HG02840 (cell line): ENCODE measurements around the gene CORO1C.
"Not testable (repeated sequence)": the region's sequence is repeated elsewhere in the genome, so short reads cannot be mapped to it uniquely, and the experiment has no call there.

Experiments used
- ATAC-seq: cut with Tn5 transposase; IDR thresholded peaks from one replicate; pipeline ENCODE4 v1.9.1; 2021; ENCODE audit warnings: mild to moderate bottlenecking, moderate library complexity, moderate number of reproducible peaks; ENCODE audit not compliant: unreplicated experiment, low FRiP score

Gene CORO1C

DNA sequence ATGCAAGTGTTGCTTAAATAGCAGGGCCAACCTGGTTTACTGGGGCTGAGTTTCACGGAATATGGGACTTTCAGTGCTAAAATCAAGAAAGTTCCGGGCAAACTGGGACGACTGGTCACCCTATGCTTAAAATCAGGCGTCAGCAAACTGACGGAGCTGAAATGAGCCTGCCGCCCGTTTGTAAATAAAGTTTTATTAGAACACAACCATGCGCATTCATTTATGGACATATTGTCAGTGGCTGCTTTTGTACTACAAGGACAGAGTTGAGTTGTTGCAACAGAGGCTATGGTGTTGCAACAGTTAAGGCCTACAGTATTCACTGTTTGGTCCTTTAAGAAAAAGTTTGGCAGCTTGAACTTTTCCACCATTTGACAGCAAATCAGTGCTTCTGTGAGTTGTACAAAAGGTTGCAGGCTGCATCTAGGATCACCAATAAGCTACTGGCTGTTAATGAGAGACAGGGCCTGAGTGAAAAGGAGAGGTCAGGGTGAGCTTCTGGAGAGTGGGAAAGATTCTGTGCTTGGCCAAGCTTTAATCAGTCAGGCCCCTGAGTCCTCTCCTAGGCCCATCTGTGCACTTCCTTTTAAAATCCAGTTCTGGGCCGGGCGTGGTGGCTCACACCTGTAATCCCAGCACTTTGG is 111.0 kb downstream of the CORO1C start:
- ATAC-seq, result no peak

DNA sequence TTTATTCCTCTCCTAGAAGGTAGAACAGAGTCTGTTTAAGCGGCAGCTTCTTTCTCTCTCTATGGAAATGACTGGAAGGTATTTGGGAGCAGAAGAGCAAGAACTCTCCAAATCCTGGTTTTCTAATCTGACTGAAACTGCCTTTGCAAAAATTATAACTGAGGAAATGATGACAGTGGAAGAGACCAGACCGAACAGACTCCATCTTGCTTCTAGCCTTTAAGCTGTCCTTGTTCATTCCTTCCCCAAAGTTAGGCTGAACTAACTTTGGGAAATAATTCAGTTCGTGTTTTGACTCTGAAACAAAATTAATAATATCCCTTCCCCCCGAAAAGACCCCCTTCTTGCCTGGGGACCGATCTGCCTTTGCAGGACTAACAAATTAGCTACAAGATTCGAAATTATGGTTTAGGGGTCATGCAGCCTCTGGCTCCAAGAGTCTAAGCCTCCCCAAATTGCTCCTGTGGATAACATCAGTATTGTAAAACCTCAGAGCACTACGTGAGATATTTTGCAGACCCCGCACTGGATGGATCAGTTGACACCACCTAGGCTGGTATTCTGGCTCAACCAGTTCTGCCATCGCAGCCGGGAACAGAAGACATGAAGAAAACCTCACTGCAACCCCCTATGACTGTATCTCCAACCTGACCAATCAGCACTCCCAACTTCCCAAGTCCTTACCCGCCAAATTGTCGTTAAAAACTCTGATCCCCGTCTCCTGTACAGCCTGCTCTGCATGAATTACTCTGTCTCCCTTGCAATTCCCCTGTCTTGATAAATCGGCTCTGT is 111.8 kb downstream of the CORO1C start:
- ATAC-seq, result no peak

DNA sequence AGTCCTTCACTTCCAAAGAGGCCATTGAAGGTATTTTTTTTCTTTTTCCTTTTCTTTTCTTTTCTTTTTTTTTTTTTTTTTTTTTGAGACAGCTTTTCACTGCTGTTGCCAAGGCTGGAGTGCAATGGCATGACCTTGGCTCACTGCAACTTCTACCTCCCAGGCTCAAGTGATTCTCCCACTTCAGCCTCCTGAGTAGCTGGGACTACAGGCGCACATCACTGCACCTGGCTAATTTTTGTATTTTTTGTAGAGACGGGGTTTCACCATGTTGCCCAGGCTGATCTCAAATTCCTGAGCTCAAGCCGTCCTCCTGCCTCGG is 112.4 kb downstream of the CORO1C start:
- ATAC-seq, result not testable (repeated sequence)

DNA sequence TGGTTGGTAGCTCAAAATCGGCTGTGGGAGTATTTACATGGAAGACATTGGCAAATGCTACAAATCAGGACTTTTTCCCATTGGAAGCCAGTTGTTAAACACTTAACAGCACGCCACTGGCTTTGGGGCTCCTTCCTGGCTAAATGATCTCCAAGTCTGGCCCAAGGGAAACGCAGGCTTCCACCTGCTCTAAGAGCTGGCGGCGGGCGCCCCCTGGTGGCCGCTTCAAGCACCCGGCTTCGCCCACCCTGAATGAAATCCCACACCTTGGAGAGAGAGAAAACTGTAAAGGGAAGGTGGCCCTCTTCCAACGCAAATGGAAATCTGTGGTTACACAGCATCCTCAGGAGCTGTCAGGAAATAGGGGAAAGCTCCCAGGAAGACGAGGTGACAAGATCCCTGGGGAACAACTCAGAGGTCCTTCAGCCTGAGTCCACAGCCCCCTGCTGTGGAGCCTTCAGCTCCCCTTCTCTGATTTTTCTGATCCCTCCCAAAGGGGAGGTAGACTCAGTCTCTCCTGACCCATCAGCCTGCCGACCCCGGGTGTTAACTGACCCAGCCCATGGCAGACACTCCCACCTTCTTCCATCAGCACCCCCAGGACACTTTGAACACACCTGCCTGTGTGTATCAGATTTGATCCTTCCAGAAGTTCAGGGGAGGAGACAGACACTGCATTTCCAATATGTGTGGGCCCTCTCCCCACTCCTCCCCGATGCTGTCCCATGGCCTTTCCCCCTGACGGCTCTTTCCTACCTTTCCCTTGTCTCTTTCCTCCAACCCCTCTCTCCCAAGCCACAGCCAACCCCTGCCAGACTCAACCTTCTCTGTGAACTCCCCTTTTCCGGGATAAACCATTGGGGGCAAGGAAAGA is 113.0 kb downstream of the CORO1C start:
- ATAC-seq, result no peak

DNA sequence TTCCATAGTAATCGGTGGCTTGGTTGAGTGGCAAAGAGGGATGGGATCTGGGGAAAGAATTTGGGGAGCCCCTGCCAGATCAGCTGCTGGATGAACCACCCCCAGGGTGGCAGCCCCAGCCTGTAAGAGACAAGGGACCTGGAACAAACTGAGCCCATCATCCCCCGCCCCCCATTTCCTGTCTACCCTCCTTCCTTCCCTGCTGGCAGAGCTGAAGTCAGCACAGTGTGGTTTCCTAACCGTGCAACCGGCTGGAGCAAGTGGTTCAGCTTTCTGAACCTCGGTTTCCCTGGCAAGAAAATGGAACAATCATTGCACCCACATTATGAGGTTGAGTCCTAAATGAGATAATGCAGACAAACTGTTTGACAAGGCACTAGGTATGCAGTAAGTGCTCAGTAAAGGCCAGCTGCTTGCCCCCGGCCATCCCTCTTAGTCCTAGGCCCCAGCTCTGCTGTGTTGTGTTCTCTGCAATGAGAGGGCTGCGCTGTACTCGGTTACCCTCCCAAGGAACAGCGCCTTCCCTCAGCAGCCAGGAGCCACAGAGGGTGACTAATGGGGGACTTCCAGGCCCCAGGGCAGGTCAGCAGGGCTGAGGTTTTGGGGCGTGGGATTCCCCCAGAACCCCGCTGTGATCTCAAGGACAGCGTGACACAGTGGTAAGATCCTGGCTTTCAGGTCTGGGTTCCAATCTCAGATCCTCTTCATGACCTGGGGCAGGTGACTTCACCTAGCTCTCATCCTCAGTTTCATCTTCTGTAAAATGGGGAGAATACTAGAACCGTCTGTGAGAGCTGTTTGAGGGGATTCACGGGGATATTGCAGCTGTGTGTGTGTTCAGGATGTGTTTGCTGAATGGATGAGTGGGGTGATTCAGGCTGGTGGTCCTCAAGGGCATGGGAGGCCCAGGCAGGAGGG is 114.1 kb downstream of the CORO1C start:
- ATAC-seq, result peak; percentile 70

DNA sequence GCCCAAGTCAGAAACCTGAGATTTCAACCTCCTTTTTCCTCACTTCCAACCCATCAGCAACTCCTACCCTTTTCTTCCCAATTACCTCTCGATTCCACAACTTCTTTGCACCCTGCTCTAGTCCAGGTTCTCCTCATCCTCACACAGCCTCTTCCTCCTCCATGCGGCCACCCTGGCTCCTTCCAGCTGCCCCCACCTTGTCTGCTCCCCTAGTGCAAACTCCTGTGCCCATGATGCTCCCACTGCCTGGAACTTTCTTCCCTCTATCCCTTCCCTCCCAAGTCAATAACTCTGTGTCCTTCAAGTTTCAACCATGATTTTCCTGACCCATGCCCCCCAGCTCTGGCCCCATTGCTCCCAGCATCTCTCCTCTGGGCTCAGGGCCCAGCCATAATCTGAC is 115.0 kb downstream of the CORO1C start:
- ATAC-seq, result no peak

DNA sequence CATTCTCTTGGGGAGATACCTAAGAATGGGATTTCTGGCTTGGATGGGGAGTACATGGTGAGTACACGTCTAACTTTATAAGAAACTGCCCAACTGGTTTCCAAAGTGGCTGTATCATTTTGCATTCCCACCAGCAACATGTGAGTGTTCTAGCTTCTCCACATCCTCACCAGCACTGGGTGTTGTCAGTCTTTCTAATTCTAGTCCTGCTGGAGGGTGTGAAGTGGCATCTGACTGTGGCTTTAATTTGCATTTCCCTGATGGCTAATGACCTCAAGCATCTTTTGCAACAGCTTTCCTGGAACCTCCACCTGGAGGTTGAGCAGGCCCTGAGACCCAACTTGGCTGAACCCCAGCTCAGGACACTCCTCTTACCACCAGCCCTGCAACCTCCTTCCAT is 115.4 kb downstream of the CORO1C start:
- ATAC-seq, result no peak

DNA sequence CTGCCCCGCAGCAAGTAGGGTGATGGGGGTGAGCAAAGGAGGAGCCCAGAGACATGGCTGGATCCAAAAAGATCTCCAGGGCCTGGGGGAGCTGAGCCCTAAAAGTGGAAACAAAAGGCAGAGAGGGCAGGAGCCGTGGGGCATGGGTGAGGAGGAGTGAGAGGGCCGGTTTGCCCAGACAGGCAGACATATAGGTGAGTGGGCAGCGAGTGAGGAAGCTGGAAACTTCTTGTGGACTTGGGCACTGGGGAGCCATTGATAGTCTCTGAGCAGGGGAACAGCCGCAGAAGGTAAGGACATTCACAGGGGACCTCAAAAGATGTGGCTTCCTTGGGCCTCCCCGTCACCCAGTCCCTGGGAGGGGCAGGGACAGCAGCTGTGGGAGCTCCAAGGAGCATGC is 116.7 kb downstream of the CORO1C start:
- ATAC-seq, result no peak

DNA sequence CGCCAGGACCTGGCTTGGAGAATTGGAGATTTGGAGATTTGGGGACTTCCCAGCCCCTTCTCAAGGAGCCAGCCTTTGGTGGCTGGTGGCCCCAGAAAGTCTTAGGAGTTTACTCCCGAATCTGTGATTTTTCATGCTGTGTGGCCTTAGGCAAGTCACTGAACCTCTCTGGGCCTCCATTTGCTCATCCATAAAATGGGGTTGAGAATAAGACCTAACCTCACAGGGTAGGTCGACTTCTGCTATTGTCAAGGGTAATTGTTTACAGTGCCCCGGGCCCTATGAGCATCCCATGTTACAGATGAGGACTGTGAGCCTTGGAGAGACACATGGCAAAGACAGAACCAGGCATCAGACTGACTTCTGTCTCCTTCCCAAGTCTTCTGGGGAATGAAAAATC is 117.3 kb downstream of the CORO1C start:
- no peak for ATAC-seq

DNA sequence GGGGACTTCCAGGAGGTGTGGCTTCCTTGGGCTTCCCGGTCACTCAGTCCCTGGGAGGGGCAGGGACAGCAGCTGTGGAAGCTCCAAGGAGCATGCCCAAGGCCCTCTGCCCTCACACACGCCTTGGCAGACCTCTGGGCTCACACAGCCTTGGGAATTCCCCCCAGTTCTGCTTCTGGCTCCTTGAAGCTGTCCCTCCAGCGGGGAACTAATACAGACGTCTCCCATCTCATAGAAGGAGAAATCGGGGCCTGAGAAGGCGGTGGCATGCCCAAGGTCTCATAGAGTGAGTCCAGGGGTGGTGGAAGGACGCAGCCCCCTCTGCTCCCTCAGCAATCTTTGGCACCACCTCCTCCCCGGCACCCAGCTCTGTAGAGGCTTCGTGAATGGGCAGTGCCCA is 117.8 kb downstream of the CORO1C start:
- ATAC-seq, result no peak

DNA sequence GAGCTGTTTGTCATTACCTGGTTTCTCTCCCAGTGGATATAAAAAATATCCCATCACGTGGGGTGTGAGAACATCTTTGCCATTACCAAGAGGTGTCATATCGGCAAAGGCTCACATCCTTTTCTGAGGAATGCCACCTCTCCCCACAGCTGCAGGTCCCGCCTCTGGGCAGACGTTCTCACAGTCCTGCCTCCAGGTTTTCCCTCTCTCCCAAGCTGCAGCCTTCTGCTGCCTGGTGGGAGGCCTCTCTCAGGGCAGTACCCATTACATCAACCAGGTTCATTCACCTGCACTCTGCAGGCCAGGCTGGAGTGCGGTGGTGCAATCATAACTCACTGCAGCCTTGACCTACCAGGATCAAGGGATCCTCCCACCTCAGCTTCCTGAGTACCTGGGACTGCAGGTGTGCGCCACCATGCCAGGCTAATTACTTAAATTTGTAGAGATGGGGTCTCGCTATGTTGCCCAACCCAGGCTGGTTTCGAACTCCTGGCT is 118.5 kb downstream of the CORO1C start:
- ATAC-seq, result no peak

DNA sequence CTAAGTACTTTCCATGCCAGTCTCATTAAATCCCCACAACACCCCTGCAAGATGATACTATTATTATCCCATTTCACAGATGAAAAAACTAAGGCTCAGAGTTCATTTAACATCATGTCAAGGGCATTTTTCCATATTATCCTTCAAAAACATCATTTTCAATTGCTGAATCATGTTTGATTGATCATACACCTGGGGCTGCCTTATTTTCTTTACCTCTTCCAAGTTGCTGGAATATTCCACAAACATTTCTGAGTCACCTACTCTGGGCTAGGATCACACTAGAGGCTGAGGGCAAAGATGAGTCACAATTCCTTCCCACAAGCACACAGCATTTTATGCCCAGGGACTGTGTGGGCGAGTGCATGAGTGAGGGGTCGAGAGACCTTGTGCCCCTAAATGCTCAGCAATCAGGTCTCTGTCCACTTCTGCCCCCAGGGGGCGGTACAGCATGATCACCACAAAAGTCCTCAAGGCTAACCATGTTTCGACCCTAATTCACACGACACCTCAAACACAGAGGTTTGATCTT is 119.4 kb downstream of the CORO1C start:
- no peak for ATAC-seq

DNA sequence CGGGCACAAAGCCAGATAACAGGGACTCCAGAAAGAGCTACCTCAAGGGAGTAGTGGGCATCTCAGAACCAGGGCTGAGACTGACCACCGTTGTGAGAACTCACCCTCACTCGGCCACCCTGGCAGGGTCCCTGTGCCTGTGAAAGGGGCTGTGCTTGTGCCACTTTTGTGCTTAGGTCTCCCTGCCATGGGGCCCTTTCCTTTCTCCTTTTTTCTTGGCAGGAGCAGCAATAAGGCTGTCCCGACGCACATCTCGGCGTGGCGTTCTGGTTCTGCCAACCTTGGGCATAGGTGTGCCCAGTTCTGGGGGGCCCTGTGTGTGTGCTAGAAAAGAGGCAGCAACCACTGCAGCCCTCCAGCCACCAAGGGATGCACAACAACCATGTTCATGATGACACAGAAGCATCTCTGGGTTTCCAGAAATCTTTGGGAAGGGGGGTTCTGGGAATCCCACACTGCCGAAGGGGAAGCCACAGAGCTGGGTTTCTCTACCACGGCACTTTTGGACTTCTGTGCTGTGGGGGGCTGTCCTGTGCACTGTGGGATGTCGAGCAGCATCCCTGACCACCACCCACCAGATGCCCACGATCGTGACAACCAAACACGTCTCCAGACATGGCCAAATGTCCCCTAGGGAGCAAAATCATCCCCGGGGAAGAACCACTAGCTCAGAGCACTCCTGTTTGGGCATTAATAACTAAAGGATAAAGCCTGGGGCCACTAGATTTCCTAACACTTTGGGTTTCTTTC is 120.3 kb downstream of the CORO1C start:
- ATAC-seq, result no peak

DNA sequence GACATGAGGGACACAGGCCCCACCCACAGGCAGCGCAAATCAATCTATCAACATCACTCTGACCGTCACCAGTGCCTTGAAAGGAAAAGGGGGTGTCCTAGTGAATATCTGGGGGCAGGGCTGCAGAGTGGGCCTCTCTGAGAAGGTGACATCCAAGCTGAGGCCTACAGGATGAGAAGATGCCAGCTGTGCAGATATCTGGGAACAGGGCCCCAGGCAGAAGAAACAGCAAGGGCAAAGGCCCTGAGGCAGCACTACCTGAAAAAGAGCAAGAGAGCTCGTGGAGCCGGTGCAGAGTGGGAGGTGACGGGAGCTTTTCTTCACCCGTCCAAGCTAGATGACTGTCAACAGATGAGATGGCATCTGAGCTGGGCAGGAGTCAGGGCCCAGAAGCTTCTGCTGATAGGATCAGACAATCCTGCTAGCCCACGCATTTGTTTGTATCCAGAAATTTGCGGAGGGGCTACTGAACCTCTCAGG is 120.9 kb downstream of the CORO1C start:
- ATAC-seq, result no peak

DNA sequence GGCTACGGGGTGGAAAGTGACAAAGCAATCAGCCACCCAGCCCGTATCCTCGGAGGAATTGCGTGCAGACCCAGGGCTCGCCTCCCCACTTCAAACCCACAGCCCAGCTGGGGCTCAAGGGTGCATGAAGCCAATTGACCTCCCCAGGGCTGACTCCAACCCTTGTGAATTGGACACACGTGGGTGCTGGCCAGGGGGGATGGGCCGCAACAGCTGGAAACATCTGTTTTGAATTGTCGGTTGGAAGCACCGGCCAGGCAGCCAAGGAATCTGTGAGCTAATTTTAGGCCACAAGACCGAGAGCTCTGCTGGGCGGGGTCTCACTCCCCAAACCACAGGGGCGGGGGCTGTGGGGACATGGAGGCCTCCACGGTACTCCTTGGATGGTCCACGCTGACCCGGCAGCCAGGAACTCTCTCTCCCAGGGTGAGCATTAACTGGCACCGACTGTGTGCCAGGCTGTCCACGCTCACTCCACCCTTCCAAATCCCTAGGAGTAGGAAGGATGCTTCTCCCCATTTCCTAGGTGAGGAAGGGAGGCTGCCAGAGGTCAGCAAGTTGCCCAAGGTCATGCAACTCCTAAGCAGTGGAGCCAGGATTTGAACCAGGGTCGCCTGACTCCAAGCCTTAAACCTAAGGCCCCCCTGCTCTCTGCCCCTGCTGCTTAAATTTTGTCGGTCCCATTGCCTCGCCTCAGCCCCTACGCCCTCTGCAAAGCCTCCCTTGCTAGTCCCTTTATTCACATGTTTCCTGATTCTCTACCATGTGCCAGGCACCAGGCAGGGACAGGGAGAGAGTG is 121.6 kb downstream of the CORO1C start:
- no peak for ATAC-seq

DNA sequence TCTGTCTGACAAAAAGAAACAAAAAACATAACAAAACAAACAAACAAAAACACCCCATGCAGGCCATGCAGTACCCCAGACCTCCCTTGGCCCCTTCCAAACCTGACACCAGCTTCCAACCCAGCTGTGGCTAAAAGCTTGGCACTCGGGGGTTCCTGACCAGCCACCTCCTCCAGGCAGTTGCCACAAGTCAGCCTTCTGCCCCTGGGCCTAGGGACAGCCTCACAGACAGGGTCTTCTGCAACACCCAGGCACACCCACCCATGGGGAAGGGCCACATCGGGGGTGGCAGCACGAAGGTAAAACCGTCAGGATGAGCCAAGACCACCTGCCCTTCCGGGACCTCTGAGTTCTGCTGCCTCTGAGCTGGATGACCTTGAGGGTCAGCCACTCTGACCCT is 122.7 kb downstream of the CORO1C start:
- no peak for ATAC-seq

DNA sequence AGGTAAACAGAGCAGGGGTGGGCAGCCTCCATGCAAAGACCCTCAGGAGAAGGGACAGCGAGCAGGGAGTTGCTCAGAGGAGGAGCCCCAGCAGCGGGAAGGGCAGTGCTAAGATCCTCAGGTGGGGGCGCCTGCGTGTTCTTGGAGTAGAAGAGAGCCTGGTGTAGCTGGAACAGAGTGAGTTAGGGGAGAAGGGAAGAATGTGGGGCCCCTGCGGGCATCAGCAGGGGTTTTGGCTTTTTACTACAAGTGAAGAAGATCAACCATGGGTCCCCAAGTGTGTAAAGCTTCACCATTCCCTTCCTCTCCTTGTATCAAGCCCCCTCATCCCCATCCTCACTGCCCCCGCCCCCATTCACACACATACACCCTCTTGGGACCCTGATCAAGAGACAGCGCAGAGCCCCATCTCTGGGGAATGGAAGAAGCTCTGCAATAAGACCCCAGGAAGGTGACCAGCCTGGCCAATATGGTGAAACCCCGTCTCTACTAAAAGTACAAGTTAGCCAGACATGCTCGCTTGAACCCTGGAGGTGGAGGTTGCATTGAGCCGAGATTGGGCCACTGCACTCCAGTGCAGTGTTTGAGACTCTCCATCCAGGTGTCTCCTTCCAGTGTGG is 123.2 kb downstream of the CORO1C start:
- no peak for ATAC-seq

DNA sequence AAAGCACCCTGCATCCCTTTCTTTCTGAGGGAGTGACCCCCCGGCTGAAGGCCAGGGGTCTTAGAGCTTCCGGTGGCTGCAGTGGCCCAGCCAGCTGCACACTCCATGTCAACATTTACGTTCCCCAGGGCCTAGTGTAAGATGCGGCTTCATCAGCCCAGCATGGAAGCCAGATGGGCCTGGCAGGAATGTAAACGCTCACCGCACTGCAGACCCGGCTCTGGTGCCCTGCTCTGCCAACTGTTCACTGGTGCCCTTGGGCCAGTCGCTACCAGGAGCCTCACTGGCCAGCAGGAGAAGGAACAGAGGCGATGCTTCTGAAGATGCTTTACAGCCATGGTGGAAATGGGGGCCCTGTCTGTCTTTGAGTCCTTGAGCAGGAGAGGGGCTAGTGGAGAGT is 124.8 kb downstream of the CORO1C start:
- no peak for ATAC-seq
